Panc1 (cell line): ENCODE results near the gene R3HDM2. TPM values are rescaled to one million over a fixed set of nuclear protein-coding genes. Genes with fewer than 3 reads are reported as not detected.
A peak's percentile ranks its signal among the peaks of the same experiment; 100 is the strongest.

Source experiments
- ATAC-seq: fragments of 200-7000 bp; cut with Tn5 transposase; 2 replicates; pipeline ENCODE4 v1.9.1; 2020; ENCODE audit warnings: mild to moderate bottlenecking, moderate library complexity
- BruUV-seq: library from RNA; stranded (reverse); fragments of 400-500 nt; replicated peaks from 2 replicates; lab custom pipeline; 2021; lab: Mats Ljungman, UMichigan
- CTCF ChIA-PET: fragments of 300-600 bp; sonication (Branson Sonifier 250); formaldehyde crosslinking; loops from one replicate; lab custom pipeline; 2022; ENCODE audit warnings: antibody characterized with exemption; lab: Charles Lee
- POLR2A ChIA-PET: fragments of 300-600 bp; sonication (Branson Sonifier 250); formaldehyde crosslinking; loops from one replicate; lab custom pipeline; 2022; ENCODE audit warnings: antibody characterized with exemption; lab: Charles Lee
- DNase-seq: peaks from one replicate; pipeline ENCODE4 v3.0.0-alpha.2; 2010; ENCODE audit warnings: low read depth, low spot score
- H3K27ac ChIP-seq: 2 replicates; pipeline ENCODE4 v1.5.1; 2011; ENCODE audit warnings: mild to moderate bottlenecking, low read length, inconsistent platforms
- H3K27me3 ChIP-seq: fragments of 200-500 bp; sonication (Bioruptor generic); 2 replicates; pipeline ENCODE4 v1.6.0; 2014; ENCODE audit warnings: low read length, inconsistent platforms; ENCODE audit not compliant: control insufficient read depth, insufficient read depth
- H3K36me3 ChIP-seq: fragments of 200-500 bp; sonication (Bioruptor generic); 2 replicates; pipeline ENCODE4 v1.5.1; 2014; ENCODE audit warnings: inconsistent platforms, mild to moderate bottlenecking, low read length, moderate library complexity; ENCODE audit not compliant: control insufficient read depth, insufficient read depth
- H3K4me1 ChIP-seq: 2 replicates; pipeline ENCODE4 v1.5.1; 2011; ENCODE audit warnings: inconsistent platforms, mild to moderate bottlenecking, low read length, moderate library complexity; ENCODE audit not compliant: control insufficient read depth, insufficient read depth
- H3K4me3 ChIP-seq, 2 experiments: 2 replicates each; pipeline ENCODE4 v1.5.1; 2011 to 2012; ENCODE audit warnings: low read depth in 2 of 2, low read length in 2 of 2, mild to moderate bottlenecking in 2 of 2, inconsistent platforms in 1 of 2, moderate library complexity in 1 of 2
- H3K9me3 ChIP-seq: fragments of 200-500 bp; sonication (Bioruptor generic); 2 replicates; pipeline ENCODE4 v1.5.1; 2014; ENCODE audit warnings: low read depth, mild to moderate bottlenecking, inconsistent platforms, low read length, moderate library complexity; ENCODE audit not compliant: control insufficient read depth, insufficient read depth
- CTCF ChIP-seq: fragments of 450-650 bp; IDR thresholded peaks from 2 replicates; pipeline ENCODE4 v1.5.1; 2017; ENCODE audit warnings: mild to moderate bottlenecking
- POLR2AphosphoS5 ChIP-seq: IDR thresholded peaks from 2 replicates; pipeline ENCODE4 v1.6.1; 2012; ENCODE audit warnings: mild to moderate bottlenecking, low read depth, low read length, moderate library complexity
- REST ChIP-seq, 2 experiments: IDR thresholded peaks; 2 replicates each; pipeline ENCODE4 v1.6.1; 2011 to 2012; ENCODE audit warnings: low read depth in 2 of 2, control low read depth in 1 of 2, low read length in 1 of 2, mild to moderate bottlenecking in 1 of 2, moderate library complexity in 1 of 2; ENCODE audit not compliant: insufficient read depth in 1 of 2
- SIN3A ChIP-seq: IDR thresholded peaks from 2 replicates; pipeline ENCODE4 v1.6.1; 2012; ENCODE audit warnings: low read depth, mild to moderate bottlenecking, low read length, moderate library complexity, borderline replicate concordance; ENCODE audit not compliant: insufficient read depth
- TCF7L2 ChIP-seq: IDR thresholded peaks from 2 replicates; pipeline ENCODE4 v1.6.1; 2011; ENCODE audit warnings: mild to moderate bottlenecking, low read depth, low read length, inconsistent platforms
- in situ Hi-C: cut with HindIII; loops from 2 replicates; pipeline ENCODE4 v1.10.0; 2016; ENCODE audit warnings: low sequenced_read_pairs, low pct_unique_long_range_greater_than_20kb
- intact Hi-C: fragments of 100-400 bp; cut with micrococcal nuclease; formaldehyde crosslinking; loops from one replicate; pipeline ENCODE4 v1.10.0; 2022; ENCODE audit not compliant: unreplicated experiment
- total RNA-seq: library from RNA; stranded (reverse); gene quantifications from one replicate; pipeline ENCODE4 v1.2.1, GENCODE V29; 2021; ENCODE audit not compliant: unreplicated experiment

Gene R3HDM2
- total RNA-seq, 1 experiment from 2014 or later: 56.5 TPM

- Histone ChIP-seq H3K9me3 (no peaks in the 10 kb centered on the region), H3K4me1 (no peaks in the 10 kb centered on the region), H3K27ac (no peak overlapping the region), H3K27me3 (no peaks in the 10 kb centered on the region), H3K4me3 (no peak overlapping the region), H3K36me3 (no peaks in the 10 kb centered on the region)
- in situ Hi-C loops: no loop called here
- ATAC-seq: no peak
- BruUV-seq: no TSS peak
- no peak for TF ChIP-seq POLR2AphosphoS5
- no peak for TF ChIP-seq TCF7L2
- no peak for TF ChIP-seq CTCF
- TF ChIP-seq REST (IDR thresholded peaks at IDR 0.05; ENCODE audit: insufficient read depth in 1 of 2, low read depth in 2 of 2, low read length in 1 of 2): no peak
- TF ChIP-seq SIN3A: no peak
- POLR2A ChIA-PET: no interaction called here
- intact Hi-C loops: no loop called here
- DNase-seq: no peak
- CTCF ChIA-PET: no interaction called here
Measured at GRCh38 chr12:57395121-57395520, 35.7 kb downstream of the R3HDM2 start.

- DNase-seq (no peak), ATAC-seq (no peak)
- CTCF ChIA-PET: interaction anchor here (0.6 kb wide), 1 partner anchor 15 kb away, joined by 4 read pairs; no protein-coding TSS in a partner anchor
- intact Hi-C loops: no loop called here
- no TSS peak for BruUV-seq
- Histone ChIP-seq H3K27me3 (no peaks in the 10 kb centered on the region), H3K9me3 (no peaks in the 10 kb centered on the region), H3K27ac (peak overlapping the region; percentile 60; the same call in 1 of the 2 replicates), H3K4me1 (peaks cover 13% of the 10 kb centered on the region; the same call in 1 of the 2 replicates), H3K36me3 (no peaks in the 10 kb centered on the region), H3K4me3 (no peak overlapping the region)
- in situ Hi-C loops: no loop called here
- POLR2A ChIA-PET: interaction anchor here (0.9 kb wide), 1 partner anchor 57 kb away, joined by 3 read pairs; no protein-coding TSS in a partner anchor
- TF ChIP-seq SIN3A (no peak), REST (IDR thresholded peaks at IDR 0.05; ENCODE audit: insufficient read depth in 1 of 2, low read depth in 2 of 2, low read length in 1 of 2) (no peak), TCF7L2 (no peak), POLR2AphosphoS5 (no peak), CTCF (no peak)
Measured at GRCh38 chr12:57390174-57390573, 40.7 kb downstream of the R3HDM2 start.
